ES-I3 (cell line): Measurements from ENCODE around the gene ISX.

ENCODE experiments used
- H3K36me3 ChIP-seq: 2 replicates; pipeline ENCODE4 v1.6.1; 2013; ENCODE audit warnings: mild to moderate bottlenecking, low read length, control low read depth, moderate library complexity; ENCODE audit not compliant: insufficient read depth
- H3K4me1 ChIP-seq: 2 replicates; pipeline ENCODE4 v1.6.1; 2013; ENCODE audit warnings: mild to moderate bottlenecking, control low read depth, low read length; ENCODE audit not compliant: insufficient read depth
- H3K9ac ChIP-seq: 2 replicates; pipeline ENCODE4 v1.6.1; 2013; ENCODE audit warnings: low read depth, mild to moderate bottlenecking, low read length, moderate library complexity
- H3K9me3 ChIP-seq: 2 replicates; pipeline ENCODE4 v1.6.1; 2013; ENCODE audit warnings: mild to moderate bottlenecking, low read length, moderate library complexity; ENCODE audit not compliant: control insufficient read depth, insufficient read depth

The ISX gene

GRCh38 chr22:35134637-35135036, 68.7 kb downstream of the ISX start:
- Histone ChIP-seq H3K9ac (no peak overlapping the region), H3K36me3 (no peaks in the 10 kb centered on the region), H3K9me3 (no peaks in the 10 kb centered on the region), H3K4me1 (peaks cover 19% of the 10 kb centered on the region)

- peaks cover 19% of the 10 kb centered on the region for H3K4me1 ChIP-seq
- no peaks in the 10 kb centered on the region for H3K9me3 ChIP-seq
- H3K9ac ChIP-seq, result no peak overlapping the region
- no peaks in the 10 kb centered on the region for H3K36me3 ChIP-seq
Observed at GRCh38 chr22:35135165-35135564, 69.2 kb downstream of the ISX start.
